H54 (cell line): ENCODE results near the gene TMEM30B.

Source experiments
- DNase-seq: peaks from one replicate; pipeline ENCODE4 v3.0.0; 2011; ENCODE audit warnings: low spot score, mixed read lengths; ENCODE audit not compliant: insufficient read length
- FAIRE-seq: peaks from 3 replicates; lab custom pipeline; 2011; peaks lifted over from hg19 to GRCh38; lab: Jason Lieb, UNC
- POLR2A ChIP-seq: IDR thresholded peaks from 2 replicates; pipeline ENCODE4 v1.6.1; 2011; ENCODE audit warnings: low read depth, mild to moderate bottlenecking, low read length

The TMEM30B gene

GRCh38 chr14:61266891-61267740, 14.0 kb downstream of the TMEM30B start:
- FAIRE-seq (no peak), DNase-seq (no peak)
- TF ChIP-seq POLR2A: no peak

GRCh38 chr14:61266436-61266835, 14.7 kb downstream of the TMEM30B start:
- no peak for DNase-seq
- TF ChIP-seq POLR2A: no peak
- FAIRE-seq: no peak

GRCh38 chr14:61264651-61265050, 16.5 kb downstream of the TMEM30B start:
- FAIRE-seq: no peak
- no peak for DNase-seq
- TF ChIP-seq POLR2A: no peak

GRCh38 chr14:61264010-61264571, 17.0 kb downstream of the TMEM30B start:
- DNase-seq: no peak
- no peak for TF ChIP-seq POLR2A
- no peak for FAIRE-seq

GRCh38 chr14:61262082-61262481, 19.1 kb downstream of the TMEM30B start:
- FAIRE-seq (no peak), DNase-seq (no peak)
- no peak for TF ChIP-seq POLR2A

- FAIRE-seq: peak; percentile 96
Measured at GRCh38 chr14:61260939-61261776, 20.0 kb downstream of the TMEM30B start.

GRCh38 chr14:61258985-61259384, 22.2 kb downstream of the TMEM30B start:
- TF ChIP-seq POLR2A: no peak
- peak; percentile 93 for FAIRE-seq
- DNase-seq: no peak

More at GRCh38 chr14:61260939-61261776, 20.0 kb downstream of the TMEM30B start:
- no peak for DNase-seq
- TF ChIP-seq POLR2A: no peak

- TF ChIP-seq POLR2A: no peak
- no peak for DNase-seq
- FAIRE-seq: no peak
Measured at GRCh38 chr14:61257469-61258057, 23.6 kb downstream of the TMEM30B start.

GRCh38 chr14:61256826-61257468, 24.2 kb downstream of the TMEM30B start:
- DNase-seq (no peak), FAIRE-seq (no peak)
- no peak for TF ChIP-seq POLR2A

- no peak for DNase-seq
- no peak for TF ChIP-seq POLR2A
- peak; percentile 55 for FAIRE-seq
Measured at GRCh38 chr14:61255968-61256367, 25.2 kb downstream of the TMEM30B start.

GRCh38 chr14:61254808-61255526, 26.2 kb downstream of the TMEM30B start:
- peak; percentile 11 for FAIRE-seq

GRCh38 chr14:61253064-61253738, 27.9 kb downstream of the TMEM30B start:
- TF ChIP-seq POLR2A: no peak
- FAIRE-seq (peak; percentile 62), DNase-seq (no peak)

More at GRCh38 chr14:61254808-61255526, 26.2 kb downstream of the TMEM30B start:
- no peak for DNase-seq
- TF ChIP-seq POLR2A: no peak
